Spinal cord (tissue), 10 donors: ENCODE results near the gene SULT4A1. TPM values are rescaled to one million over a fixed set of nuclear protein-coding genes. Genes with fewer than 3 reads are reported as not detected.

Source experiments
- DNase-seq, 6 donors: peaks; one replicate each; pipeline versions ENCODE4 v3.0.0 to v3.0.0-alpha.2; 2013 to 2015; ENCODE audit warnings: low spot score in 6 of 6, low read depth in 4 of 6
- H3K27ac ChIP-seq: one replicate; pipeline ENCODE4 v1.5.1; 2013; ENCODE audit warnings: low read depth, low read length, control low read depth
- H3K27me3 ChIP-seq: one replicate; pipeline ENCODE4 v1.6.1; 2013; ENCODE audit warnings: low read length; ENCODE audit not compliant: control insufficient read depth, insufficient read depth
- H3K36me3 ChIP-seq: one replicate; pipeline ENCODE4 v1.6.1; 2013; ENCODE audit warnings: low read length; ENCODE audit not compliant: control insufficient read depth, insufficient read depth
- H3K4me1 ChIP-seq: one replicate; pipeline ENCODE4 v1.6.1; 2013; ENCODE audit warnings: low read length; ENCODE audit not compliant: control insufficient read depth, insufficient read depth
- H3K4me3 ChIP-seq: one replicate; pipeline ENCODE4 v1.5.1; 2013; ENCODE audit warnings: low read depth, low read length, control low read depth
- H3K9me3 ChIP-seq: one replicate; pipeline ENCODE4 v1.6.1; 2013; ENCODE audit warnings: low read length; ENCODE audit not compliant: control insufficient read depth, insufficient read depth
- WGBS: methylation state at CpG from one replicate; pipeline ENCODE4 v1.1.5; 2013; ENCODE audit warnings: missing lambda C conversion rate; ENCODE audit not compliant: insufficient coverage; 5-methylcytosine and 5-hydroxymethylcytosine counted together
- polyA plus RNA-seq, 2 donors: library from polyadenylated mRNA; unstranded; fragments of 120-200 nt; gene quantifications; one replicate each; pipeline ENCODE4 v1.2.1, GENCODE V29; 2013; ENCODE audit not compliant: insufficient read length in 2 of 2
- small RNA-seq: library from RNA; depleted of rRNA; stranded (forward); fragments of <200 nt; gene quantifications from one replicate; pipeline ENCODE3, GENCODE V24; 2014; ENCODE audit warnings: low replicate concordance
- total RNA-seq, 2 donors: library from RNA; depleted of rRNA in 1 of 2; stranded (reverse); fragments of 120-200 nt in 1 of 2; fragments of >200 nt in 1 of 2; gene quantifications; one replicate each; pipeline versions ENCODE4 v1.2.3 to v1.2.4, GENCODE V29; 2013 to 2014
- donor health status: healthy.

SULT4A1 gene
- total and polyA plus RNA-seq, 4 donors = 15.7 to 90.2 (median 76.7) TPM

DNA sequence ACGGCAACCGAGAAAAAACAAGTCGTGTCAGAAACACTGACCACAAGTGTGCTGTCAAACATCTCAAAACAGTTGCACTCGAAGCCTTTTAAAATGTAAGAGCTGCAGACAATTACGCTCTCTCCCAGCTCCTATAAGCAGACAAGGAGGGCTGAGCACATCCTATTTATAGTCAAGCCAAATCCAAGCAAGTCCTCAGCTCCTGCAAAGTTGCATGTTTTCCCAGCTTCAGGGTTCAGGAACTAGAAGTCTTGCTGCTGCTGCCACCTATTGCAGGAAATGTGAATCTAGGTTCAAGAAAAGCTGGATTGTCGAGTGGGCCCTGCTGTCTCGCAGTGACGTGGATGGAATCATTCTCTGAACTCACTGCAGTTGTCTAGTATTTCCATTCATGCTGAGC, 65.7 kb downstream of the SULT4A1 start:
- Histone ChIP-seq H3K36me3 (no peaks in the 10 kb centered on the region), H3K9me3 (peaks cover 3% of the 10 kb centered on the region), H3K4me1 (no peaks in the 10 kb centered on the region), H3K27me3 (no peaks in the 10 kb centered on the region), H3K27ac (no peak overlapping the region), H3K4me3 (no peak overlapping the region)
- 75% methylated on average over 5 of the region's 8 CpGs for WGBS
- peak; percentile 46 to 96 (median 59) for DNase-seq

GRCh38 chr22:43795320-43795719, 67.0 kb downstream of the SULT4A1 start:
- Histone ChIP-seq H3K4me1 (no peaks in the 10 kb centered on the region), H3K4me3 (no peak overlapping the region), H3K27ac (no peak overlapping the region), H3K27me3 (no peaks in the 10 kb centered on the region), H3K36me3 (no peaks in the 10 kb centered on the region), H3K9me3 (no peaks in the 10 kb centered on the region)
- no peak for DNase-seq
- 81% methylated on average over 4 of the region's 7 CpGs for WGBS

DNA sequence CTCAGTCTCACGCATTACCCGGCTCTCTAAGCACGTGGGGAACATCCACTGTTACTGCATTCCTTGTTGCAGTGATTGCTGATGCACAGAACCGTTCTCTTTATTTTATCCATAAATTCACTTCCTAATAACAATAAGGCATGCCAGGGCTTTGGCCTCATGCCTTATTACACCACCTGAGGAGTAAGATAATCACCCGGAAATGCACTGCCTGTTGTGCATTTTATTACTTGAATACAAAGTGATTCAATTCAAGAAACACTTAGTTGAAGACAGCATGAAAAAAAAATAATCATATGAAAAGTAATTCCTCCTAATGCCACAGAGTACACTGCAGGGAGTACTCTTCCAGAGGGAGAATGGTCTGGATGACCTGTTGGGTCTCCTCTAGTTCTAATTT, 69.4 kb downstream of the SULT4A1 start:
- Histone ChIP-seq H3K27me3 (no peaks in the 10 kb centered on the region), H3K36me3 (no peaks in the 10 kb centered on the region), H3K4me3 (no peak overlapping the region), H3K27ac (no peak overlapping the region), H3K4me1 (no peaks in the 10 kb centered on the region), H3K9me3 (no peaks in the 10 kb centered on the region)
- 34% methylated on average over 4 of the region's 5 CpGs for WGBS
- peak in 1 of 6 donors; percentile 91 for DNase-seq

- Histone ChIP-seq H3K36me3 (no peaks in the 10 kb centered on the region), H3K4me3 (no peak overlapping the region), H3K9me3 (no peaks in the 10 kb centered on the region), H3K27ac (no peak overlapping the region), H3K4me1 (no peaks in the 10 kb centered on the region), H3K27me3 (no peaks in the 10 kb centered on the region)
- WGBS = 75% methylated on average over 6 of the region's 7 CpGs
- no peak for DNase-seq
Observed at GRCh38 chr22:43789452-43789851, 72.9 kb downstream of the SULT4A1 start.

DNA sequence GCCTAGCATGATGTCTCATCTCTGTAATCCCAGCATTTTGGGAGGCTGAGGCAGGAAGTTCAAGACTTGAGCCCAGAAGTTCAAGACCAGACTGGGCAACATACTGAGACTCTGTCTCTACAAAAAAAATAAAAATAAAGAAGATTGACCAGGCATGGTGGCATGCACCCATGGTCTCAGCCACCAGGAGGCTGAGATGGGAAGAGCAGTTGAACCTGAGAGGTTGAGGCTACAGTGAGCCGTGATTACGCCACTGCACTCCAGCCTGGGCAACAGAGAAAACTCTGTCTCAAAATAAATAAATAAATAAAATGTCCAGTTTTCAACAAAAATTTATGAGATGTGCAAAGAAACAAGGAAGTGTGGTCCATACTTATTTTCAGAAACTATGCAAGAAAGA, 78.5 kb downstream of the SULT4A1 start:
- H3K27me3 ChIP-seq = no peaks in the 10 kb centered on the region
- no peaks in the 10 kb centered on the region for H3K4me1 ChIP-seq
- DNase-seq = no peak
- no peak overlapping the region for H3K4me3 ChIP-seq
- H3K36me3 ChIP-seq = no peaks in the 10 kb centered on the region
- no CpG with 5 or more reads among the region's 2 CpGs for WGBS
- no peaks in the 10 kb centered on the region for H3K9me3 ChIP-seq
- no peak overlapping the region for H3K27ac ChIP-seq

DNA sequence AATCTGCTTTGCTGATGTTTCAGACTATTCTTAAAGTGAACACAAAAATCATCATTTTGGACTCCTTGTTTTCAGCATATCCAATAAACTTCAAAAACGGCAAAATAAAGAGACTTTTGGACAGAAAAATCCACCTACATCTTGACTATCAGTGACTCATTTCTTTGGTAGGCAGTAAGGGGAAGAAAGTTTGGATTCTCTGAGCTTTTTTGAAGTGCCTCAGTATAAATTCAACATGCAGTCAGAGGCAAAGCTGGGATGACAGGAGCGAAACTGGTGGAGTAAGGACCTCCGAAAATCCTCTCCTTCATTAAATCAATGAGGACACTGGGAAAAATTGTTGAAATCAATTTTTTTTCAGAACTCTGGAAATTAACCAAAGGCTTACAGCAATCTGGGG, 79.9 kb downstream of the SULT4A1 start:
- no peaks in the 10 kb centered on the region for H3K27me3 ChIP-seq
- H3K36me3 ChIP-seq = no peaks in the 10 kb centered on the region
- no CpG with 5 or more reads among the region's 3 CpGs for WGBS
- no peaks in the 10 kb centered on the region for H3K9me3 ChIP-seq
- no peak for DNase-seq
- H3K4me1 ChIP-seq = no peaks in the 10 kb centered on the region
- H3K27ac ChIP-seq = no peak overlapping the region
- H3K4me3 ChIP-seq = no peak overlapping the region

- Histone ChIP-seq H3K4me1 (no peaks in the 10 kb centered on the region), H3K27ac (no peak overlapping the region), H3K9me3 (no peaks in the 10 kb centered on the region), H3K27me3 (no peaks in the 10 kb centered on the region), H3K4me3 (no peak overlapping the region), H3K36me3 (peaks cover 5% of the 10 kb centered on the region)
- peak in 2 of 6 donors; percentile 29 to 37 for DNase-seq
- 58% methylated on average over 4 of the region's 4 CpGs for WGBS
Observed at GRCh38 chr22:43777286-43777685, 85.0 kb downstream of the SULT4A1 start.

DNA sequence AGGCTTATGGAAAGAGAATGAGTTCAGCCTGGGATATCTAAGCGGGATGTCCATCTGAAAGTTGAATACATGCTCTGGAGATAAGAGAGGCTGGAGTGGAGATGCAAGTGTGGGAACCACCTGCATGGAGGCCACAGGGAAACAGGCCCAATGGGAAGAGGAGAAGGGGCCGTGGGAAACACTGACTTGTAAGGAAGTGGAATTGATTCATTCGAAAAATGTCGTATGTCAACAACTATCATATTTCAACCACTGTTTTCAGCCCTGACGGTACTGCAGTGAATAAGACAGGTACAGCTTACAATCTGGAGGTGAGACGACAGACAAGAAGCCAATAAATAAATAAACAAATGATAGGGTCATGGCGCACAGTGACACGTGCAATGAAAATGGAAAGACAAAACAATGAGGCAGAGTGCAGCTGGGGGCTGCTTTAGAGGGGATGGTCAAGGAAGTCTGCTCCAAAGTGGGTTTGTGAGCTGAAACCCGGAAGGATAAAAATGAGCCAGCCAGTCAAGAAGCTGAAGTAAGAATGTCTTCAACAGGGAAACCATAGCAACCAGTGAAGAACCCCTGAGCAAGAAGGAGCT, 86.1 kb downstream of the SULT4A1 start:
- 88% methylated on average over 5 of the region's 9 CpGs for WGBS
- Histone ChIP-seq H3K27ac (no peak overlapping the region), H3K27me3 (no peaks in the 10 kb centered on the region), H3K9me3 (no peaks in the 10 kb centered on the region), H3K36me3 (peaks cover 5% of the 10 kb centered on the region), H3K4me1 (no peaks in the 10 kb centered on the region), H3K4me3 (no peak overlapping the region)
- DNase-seq = peak in 2 of 6 donors; percentile 14 to 49

Small RNA genes within 50 kb of the gene (small RNA-seq; reads per million reads assigned to genes)
- not detected for gene HMGN2P9

Other genes starting within 250 kb of the SULT4A1 start
- 1 to 10 TPM; 5.9 to 9.1 TPM for gene EFCAB6, start 50.2 kb downstream of the SULT4A1 start, total RNA-seq
- gene EFCAB6, start 50.2 kb downstream of the SULT4A1 start, polyA plus RNA-seq = 1 to 10 TPM; 2.8 to 3.0 TPM
- under 1 TPM; 0.10 to 0.22 TPM for gene PNPLA5, start 29.5 kb upstream of the SULT4A1 start, total RNA-seq
- gene PNPLA5, start 29.5 kb upstream of the SULT4A1 start, polyA plus RNA-seq = under 1 TPM; 0.30 to 0.87 TPM
- gene PNPLA3, start 61.3 kb upstream of the SULT4A1 start, total RNA-seq = 1 to 10 TPM; 2.6 to 7.2 TPM
- 10 to 100 TPM in 1 of 2 donors, 1 to 10 TPM in 1; 8.8 to 12.1 TPM for gene PNPLA3, start 61.3 kb upstream of the SULT4A1 start, polyA plus RNA-seq
- gene SAMM50, start 92.9 kb upstream of the SULT4A1 start, total RNA-seq = 10 to 100 TPM; 39.3 to 42.0 TPM
- 10 to 100 TPM; 64.6 to 70.1 TPM for gene SAMM50, start 92.9 kb upstream of the SULT4A1 start, polyA plus RNA-seq
- gene PARVB, start 161.8 kb upstream of the SULT4A1 start, total RNA-seq = 10 to 100 TPM in 1 of 2 donors, 1 to 10 TPM in 1; 9.7 to 19.8 TPM
- 10 to 100 TPM; 18.0 to 26.0 TPM for gene PARVB, start 161.8 kb upstream of the SULT4A1 start, polyA plus RNA-seq